HL-60 (cell line): Measurements from ENCODE around the gene FN1.

ENCODE experiments used
- DNase-seq, 2 experiments: peaks; one replicate each; pipeline ENCODE4 v3.0.0-alpha.2; 2010 to 2020; ENCODE audit warnings: low read depth in 1 of 2, low spot score in 1 of 2
- H3K27ac ChIP-seq: fragments of 250-450 bp; sonication (Bioruptor Pico); replicated peaks from 2 replicates; pipeline ENCODE4 v1.5.1; 2020; ENCODE audit warnings: mild to moderate bottlenecking, moderate library complexity
- H3K27me3 ChIP-seq: fragments of 250-450 bp; sonication (Bioruptor Pico); 2 replicates; pipeline ENCODE4 v1.5.1; 2021; ENCODE audit warnings: mild to moderate bottlenecking, moderate library complexity; ENCODE audit not compliant: insufficient read depth, poor library complexity, severe bottlenecking
- H3K4me3 ChIP-seq: replicated peaks from 2 replicates; pipeline ENCODE4 v1.5.1; 2011; ENCODE audit warnings: mild to moderate bottlenecking, control low read depth, low read length; ENCODE audit not compliant: insufficient read depth
- CTCF ChIP-seq: IDR thresholded peaks from one replicate; pipeline ENCODE4 v1.5.1; 2011; ENCODE audit warnings: low read length, control low read depth, inconsistent platforms; ENCODE audit not compliant: insufficient read depth
- GABPA ChIP-seq: IDR thresholded peaks from 2 replicates; pipeline ENCODE4 v1.6.1; 2012; ENCODE audit warnings: low read depth
- POLR2AphosphoS5 ChIP-seq: IDR thresholded peaks from 2 replicates; pipeline ENCODE4 v1.6.1; 2012; ENCODE audit warnings: low read depth
- SPI1 ChIP-seq: IDR thresholded peaks from 2 replicates; pipeline ENCODE4 v1.6.1; 2012; ENCODE audit warnings: low read depth, mild to moderate bottlenecking, borderline replicate concordance
- TF ChIP-seq, protein P1 (sequence below): IDR thresholded peaks from 2 replicates; pipeline ENCODE4 v1.6.1; 2012; ENCODE audit warnings: low read depth; ENCODE audit not compliant: insufficient replicate concordance

FN1 gene

DNA sequence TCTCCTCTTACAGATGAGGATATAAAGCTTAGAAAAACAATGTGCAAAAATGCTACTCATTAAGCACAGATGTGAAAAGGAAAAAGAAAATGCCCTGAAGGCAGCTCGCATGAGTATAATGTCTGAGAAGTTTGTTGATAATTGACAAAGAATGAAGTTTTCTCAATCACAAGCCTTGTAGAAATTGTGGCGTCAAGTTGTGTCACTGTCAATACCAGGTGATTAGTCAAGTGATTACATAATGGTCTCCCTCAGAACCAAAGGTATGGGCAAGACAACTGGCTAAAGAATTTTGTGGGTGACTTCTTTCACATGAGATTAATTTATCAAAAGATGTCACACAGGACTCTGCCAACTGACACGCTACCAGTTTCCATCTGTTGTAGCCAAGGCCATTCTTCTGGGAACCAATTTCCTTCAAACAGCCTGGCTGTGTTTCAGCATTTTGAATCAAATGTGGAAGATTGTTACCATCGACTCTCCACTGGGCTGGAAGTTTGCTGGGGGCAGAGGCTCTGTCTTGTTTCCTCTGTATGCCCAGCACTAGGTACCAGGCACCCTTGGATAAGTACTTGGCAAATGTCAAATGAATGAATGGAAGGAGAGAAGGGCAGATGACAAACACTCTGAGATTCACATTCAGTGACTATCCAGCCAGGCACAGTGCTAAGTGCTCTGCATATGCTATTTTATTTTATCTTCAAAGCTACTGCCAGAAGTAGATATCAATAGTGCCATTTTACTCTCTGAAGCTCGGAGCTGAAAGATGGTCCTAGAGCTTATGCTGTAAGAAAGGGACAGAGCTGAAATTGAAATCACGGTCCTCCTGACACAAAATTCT lies 5.9 kb upstream of the FN1 start:
- Histone ChIP-seq H3K27me3 (peaks cover 17% of the 10 kb centered on the region), H3K4me3 (no peak overlapping the region), H3K27ac (no peak overlapping the region)
- DNase-seq, result no peak
- TF ChIP-seq CTCF (no peak), GABPA (no peak), POLR2AphosphoS5 (no peak)

GRCh38 chr2:215439980-215440512 lies 4.2 kb upstream of the FN1 start:
- TF ChIP-seq, protein P1, sequence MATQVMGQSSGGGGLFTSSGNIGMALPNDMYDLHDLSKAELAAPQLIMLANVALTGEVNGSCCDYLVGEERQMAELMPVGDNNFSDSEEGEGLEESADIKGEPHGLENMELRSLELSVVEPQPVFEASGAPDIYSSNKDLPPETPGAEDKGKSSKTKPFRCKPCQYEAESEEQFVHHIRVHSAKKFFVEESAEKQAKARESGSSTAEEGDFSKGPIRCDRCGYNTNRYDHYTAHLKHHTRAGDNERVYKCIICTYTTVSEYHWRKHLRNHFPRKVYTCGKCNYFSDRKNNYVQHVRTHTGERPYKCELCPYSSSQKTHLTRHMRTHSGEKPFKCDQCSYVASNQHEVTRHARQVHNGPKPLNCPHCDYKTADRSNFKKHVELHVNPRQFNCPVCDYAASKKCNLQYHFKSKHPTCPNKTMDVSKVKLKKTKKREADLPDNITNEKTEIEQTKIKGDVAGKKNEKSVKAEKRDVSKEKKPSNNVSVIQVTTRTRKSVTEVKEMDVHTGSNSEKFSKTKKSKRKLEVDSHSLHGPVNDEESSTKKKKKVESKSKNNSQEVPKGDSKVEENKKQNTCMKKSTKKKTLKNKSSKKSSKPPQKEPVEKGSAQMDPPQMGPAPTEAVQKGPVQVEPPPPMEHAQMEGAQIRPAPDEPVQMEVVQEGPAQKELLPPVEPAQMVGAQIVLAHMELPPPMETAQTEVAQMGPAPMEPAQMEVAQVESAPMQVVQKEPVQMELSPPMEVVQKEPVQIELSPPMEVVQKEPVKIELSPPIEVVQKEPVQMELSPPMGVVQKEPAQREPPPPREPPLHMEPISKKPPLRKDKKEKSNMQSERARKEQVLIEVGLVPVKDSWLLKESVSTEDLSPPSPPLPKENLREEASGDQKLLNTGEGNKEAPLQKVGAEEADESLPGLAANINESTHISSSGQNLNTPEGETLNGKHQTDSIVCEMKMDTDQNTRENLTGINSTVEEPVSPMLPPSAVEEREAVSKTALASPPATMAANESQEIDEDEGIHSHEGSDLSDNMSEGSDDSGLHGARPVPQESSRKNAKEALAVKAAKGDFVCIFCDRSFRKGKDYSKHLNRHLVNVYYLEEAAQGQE, result no peak
- Histone ChIP-seq H3K4me3 (no peak overlapping the region), H3K27ac (no peak overlapping the region), H3K27me3 (peaks cover 30% of the 10 kb centered on the region)
- no peak for DNase-seq

DNA sequence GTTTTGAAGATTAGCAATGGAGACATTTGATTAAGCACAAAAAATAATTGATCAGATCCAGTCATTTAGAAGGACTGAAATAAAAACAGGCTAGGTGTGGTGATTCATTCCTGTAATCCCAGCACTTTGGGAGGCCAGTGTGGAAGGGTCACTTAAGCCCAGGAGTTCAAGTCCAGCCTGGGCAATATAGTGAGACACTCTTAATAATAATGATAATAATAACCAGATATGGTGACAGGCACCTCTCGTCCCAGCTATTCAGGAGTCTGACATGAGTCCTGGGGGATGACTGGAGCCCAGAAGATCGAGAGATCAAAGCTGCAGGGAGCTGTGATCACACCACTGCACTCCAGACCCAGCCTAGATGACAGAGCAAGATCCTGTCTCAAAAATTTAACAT lies 3.5 kb upstream of the FN1 start:
- TF ChIP-seq POLR2AphosphoS5 (no peak), SPI1 (no peak), GABPA (no peak), CTCF (no peak)
- TF ChIP-seq, protein P1, result no peak
- H3K27ac ChIP-seq, result no peak overlapping the region
- peaks cover 36% of the 10 kb centered on the region for H3K27me3 ChIP-seq
- H3K4me3 ChIP-seq, result no peak overlapping the region
- no peak for DNase-seq

GRCh38 chr2:215437614-215438013 lies 1.7 kb upstream of the FN1 start:
- TF ChIP-seq CTCF, result no peak
- TF ChIP-seq, protein P1, result no peak
- no peak for TF ChIP-seq SPI1
- TF ChIP-seq GABPA, result no peak
- TF ChIP-seq POLR2AphosphoS5, result no peak
- no peak for DNase-seq
- Histone ChIP-seq H3K4me3 (no peak overlapping the region), H3K27ac (no peak overlapping the region), H3K27me3 (peaks cover 41% of the 10 kb centered on the region)
